KOPT-K1 (cell line): Measurements from ENCODE around the gene PTPDC1.

Source experiments
- H3K27ac ChIP-seq: fragments of 200-600 bp; sonication (generic); 2 replicates; pipeline ENCODE4 v1.5.1; 2016; ENCODE audit warnings: antibody characterized with exemption, mild to moderate bottlenecking, low read depth, low read length; ENCODE audit not compliant: poor library complexity, severe bottlenecking
- H3K36me3 ChIP-seq: fragments of 200-600 bp; sonication (generic); 2 replicates; pipeline ENCODE4 v1.5.1; 2017; ENCODE audit warnings: antibody characterized with exemption, mild to moderate bottlenecking, low read length, moderate library complexity; ENCODE audit not compliant: insufficient read depth
- H3K9me3 ChIP-seq: fragments of 200-600 bp; sonication (generic); 2 replicates; pipeline ENCODE4 v1.5.1; 2017; ENCODE audit warnings: antibody characterized with exemption, low read length, mild to moderate bottlenecking; ENCODE audit not compliant: insufficient read depth, poor library complexity, severe bottlenecking

Gene PTPDC1

DNA sequence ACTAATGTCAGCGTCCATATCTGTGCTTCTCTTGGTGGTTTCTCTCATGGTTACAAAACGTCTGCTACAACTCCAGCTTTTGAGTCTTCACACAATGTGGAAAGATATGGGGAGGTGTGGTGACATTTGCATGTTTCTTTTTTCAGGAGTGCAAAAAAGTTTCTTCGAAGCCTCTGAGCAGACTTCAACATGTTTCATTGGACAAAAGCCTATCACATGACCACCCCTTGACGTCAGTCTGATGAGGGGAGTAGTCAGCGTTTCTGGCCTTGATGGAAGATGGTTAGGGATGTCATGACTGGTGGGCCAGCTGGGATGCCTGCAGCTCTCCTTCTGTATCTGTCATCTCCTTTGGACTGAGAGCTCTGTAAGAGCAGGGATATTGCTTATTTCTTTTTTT is 61.4 kb downstream of the PTPDC1 start:
- no peak overlapping the region for H3K27ac ChIP-seq

DNA sequence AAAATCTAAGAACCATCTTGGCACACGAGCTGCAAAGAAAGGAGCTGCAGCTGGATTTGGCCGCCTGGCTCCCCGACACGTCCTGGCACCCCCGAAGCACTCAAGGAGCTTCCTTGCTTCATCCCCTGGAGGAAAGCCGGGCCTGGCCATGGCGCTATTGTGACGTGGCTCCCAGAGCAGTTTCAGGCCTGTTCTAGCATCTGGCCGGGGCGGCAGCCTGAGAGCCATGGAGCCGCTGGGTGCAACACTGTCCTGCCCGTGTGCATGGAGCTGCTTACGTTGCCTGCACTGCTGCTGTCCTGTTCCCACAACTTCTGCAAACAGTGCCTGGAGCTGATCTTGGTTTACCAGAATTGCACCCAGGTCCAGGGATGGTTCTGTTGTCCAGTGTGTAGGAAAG is 63.5 kb downstream of the PTPDC1 start:
- Histone ChIP-seq H3K27ac (no peak overlapping the region), H3K9me3 (no peaks in the 10 kb centered on the region), H3K36me3 (no peaks in the 10 kb centered on the region)

More for the DNA sequence above, 61.4 kb downstream of the PTPDC1 start:
- Histone ChIP-seq H3K9me3 (no peaks in the 10 kb centered on the region), H3K36me3 (no peaks in the 10 kb centered on the region)

DNA sequence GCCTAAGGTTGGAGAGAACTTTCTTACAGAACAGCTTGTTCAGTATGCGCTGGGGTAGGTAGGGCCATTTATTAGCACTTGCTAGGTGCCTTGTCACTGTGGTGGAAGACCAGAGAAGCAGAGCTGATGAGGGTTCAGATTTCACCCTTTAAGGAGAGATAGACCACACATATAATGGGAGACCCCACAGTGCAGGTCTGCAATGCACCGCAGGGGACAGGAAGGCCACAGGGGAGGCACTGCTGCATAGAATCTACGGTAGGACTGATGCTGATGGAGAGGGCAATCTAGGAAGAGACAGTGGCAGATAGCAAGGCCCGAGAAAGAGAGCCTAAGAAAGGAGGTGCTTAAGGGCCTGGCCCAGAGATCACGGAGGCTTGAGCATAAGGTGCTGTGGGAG is 64.2 kb downstream of the PTPDC1 start:
- Histone ChIP-seq H3K27ac (no peak overlapping the region), H3K9me3 (no peaks in the 10 kb centered on the region), H3K36me3 (no peaks in the 10 kb centered on the region)

DNA sequence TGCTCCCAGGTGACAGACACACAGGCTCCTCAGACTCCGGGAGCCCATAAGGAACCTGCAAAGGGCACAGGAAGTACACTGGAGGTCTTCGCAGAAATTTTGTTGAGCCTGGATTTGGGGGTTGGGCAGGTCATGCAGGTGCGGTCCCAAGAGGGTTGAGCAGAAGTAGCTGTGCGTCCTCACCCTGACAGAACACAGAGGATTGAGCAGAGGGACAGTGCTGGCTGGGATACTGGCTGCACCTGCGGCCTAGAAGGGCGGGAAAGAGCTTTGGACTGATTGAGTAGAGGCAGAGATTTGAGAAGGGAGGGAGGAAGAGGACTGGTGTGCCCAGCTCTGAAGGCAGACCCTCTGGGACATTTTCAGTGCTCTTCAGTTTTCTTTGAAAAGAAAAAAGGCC is 65.4 kb downstream of the PTPDC1 start:
- H3K36me3 ChIP-seq = no peaks in the 10 kb centered on the region
- peaks cover 6% of the 10 kb centered on the region for H3K9me3 ChIP-seq
- no peak overlapping the region for H3K27ac ChIP-seq

DNA sequence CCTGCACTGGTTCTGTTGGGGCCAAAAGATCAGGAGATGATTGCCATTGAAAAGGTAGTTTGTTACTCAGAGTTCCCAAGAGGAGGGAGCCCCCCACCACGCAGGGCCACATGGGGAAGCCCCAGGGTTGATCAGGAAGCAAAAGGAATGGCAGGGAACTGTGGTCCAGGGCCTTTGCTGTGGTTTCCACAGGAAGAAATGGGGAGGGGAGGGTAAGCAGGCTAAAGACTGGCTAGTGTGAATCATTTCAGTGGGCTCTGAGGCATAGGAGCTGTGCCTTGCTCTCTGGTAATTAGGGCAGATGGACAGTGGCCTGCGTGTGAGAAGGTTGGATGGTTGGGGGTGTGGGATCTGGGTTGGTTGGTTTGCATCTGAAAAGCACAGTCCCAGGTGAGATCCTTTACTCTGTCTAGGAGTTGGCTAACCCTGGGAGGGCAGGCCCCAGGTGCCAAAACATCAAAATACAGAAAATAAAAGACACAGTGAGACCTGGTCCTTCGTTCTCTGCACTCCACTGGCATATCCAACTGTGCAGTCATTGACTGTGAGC is 66.1 kb downstream of the PTPDC1 start:
- no peaks in the 10 kb centered on the region for H3K36me3 ChIP-seq
- peaks cover 7% of the 10 kb centered on the region for H3K9me3 ChIP-seq
- no peak overlapping the region for H3K27ac ChIP-seq

DNA sequence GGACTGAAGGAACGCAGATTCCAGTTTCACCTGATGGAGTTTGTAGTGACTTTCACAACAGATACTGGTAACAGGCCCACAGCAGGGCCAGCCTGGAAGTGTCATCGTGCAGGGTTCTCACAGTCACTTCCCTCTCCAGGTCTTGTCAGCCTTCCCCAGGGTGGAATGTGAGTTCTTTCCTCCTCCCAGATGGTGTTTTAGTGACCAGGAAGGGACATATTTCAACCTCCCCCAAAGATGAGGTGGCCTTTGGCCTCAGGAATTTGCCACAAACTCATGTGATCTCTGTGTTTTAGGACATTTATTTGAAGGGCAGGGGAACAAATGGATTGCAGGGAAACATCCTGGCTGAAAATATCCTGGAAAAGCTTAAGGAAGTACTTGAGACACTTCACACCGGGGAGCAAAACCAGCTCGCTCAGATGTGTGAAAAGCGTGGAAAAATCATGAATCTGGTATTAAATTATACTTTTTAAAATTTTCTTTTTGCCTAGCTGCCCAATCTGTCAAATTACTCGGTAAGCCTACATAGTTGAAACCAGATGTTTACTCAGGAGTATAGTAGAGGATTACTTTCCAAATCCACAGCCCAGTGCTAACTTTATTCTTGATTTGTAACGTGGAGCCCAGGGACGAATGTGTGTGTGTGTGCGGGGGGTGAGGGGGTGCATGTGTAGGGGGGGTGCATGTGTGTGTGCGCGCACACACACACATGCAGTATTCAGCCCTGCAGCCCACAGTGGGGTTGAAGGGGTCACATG is 66.8 kb downstream of the PTPDC1 start:
- Histone ChIP-seq H3K9me3 (peaks cover 7% of the 10 kb centered on the region), H3K36me3 (no peaks in the 10 kb centered on the region), H3K27ac (no peak overlapping the region)

DNA sequence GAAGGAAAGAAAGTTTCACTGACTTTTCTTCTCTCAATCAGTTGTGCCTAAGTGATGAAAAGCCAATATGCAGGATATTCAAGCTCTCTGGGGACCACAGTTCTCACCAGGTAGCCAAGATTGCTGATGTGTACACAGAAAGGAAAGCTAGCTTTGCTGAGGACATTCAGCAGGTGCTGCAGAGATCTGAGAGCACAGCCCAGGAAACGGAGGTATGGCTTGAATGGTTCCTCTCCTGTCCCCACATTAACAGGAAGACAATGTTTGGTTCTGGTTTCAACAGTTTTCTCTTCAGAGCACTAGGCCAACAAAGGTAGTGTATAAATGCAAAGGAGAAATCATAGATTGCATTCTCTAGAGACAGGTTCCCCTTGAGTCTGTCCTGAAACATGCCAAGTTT is 69.6 kb downstream of the PTPDC1 start:
- no peak overlapping the region for H3K27ac ChIP-seq
- no peaks in the 10 kb centered on the region for H3K36me3 ChIP-seq
- peaks cover 7% of the 10 kb centered on the region for H3K9me3 ChIP-seq

DNA sequence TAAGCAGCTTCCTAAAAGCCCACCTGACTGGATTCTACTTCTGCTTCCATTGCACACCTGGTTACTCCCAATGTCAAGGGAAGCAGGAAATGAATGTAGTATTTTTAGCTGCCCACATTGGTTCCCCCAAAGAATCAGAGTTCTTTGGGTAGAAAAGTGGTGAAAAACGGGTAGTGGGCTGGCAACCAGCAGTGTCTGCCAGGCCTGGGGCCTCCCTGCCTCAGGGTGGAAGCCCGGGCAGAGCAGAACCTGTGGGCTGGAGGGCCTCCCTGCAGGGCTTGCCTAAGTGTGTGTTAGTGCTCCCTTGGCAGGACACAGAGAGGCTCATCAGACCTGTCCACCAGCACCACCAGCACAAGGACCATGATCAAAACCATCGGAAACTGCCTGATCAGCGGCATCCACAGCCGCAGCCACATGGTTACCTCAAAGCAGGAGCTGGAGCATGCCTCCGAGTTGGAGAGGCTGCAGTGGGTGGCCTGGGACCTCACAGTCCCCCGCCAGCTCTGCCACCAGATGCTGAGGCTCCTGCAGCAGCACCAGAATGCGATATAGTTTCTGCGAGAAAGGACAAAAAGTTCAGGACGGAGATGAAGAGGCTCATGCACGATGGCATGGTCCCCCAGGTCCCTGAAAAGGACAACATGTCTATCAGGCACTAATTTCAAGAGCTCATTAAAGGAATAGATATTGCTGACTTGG is 72.2 kb downstream of the PTPDC1 start:
- Histone ChIP-seq H3K36me3 (no peaks in the 10 kb centered on the region), H3K27ac (no peak overlapping the region), H3K9me3 (peaks cover 7% of the 10 kb centered on the region)

DNA sequence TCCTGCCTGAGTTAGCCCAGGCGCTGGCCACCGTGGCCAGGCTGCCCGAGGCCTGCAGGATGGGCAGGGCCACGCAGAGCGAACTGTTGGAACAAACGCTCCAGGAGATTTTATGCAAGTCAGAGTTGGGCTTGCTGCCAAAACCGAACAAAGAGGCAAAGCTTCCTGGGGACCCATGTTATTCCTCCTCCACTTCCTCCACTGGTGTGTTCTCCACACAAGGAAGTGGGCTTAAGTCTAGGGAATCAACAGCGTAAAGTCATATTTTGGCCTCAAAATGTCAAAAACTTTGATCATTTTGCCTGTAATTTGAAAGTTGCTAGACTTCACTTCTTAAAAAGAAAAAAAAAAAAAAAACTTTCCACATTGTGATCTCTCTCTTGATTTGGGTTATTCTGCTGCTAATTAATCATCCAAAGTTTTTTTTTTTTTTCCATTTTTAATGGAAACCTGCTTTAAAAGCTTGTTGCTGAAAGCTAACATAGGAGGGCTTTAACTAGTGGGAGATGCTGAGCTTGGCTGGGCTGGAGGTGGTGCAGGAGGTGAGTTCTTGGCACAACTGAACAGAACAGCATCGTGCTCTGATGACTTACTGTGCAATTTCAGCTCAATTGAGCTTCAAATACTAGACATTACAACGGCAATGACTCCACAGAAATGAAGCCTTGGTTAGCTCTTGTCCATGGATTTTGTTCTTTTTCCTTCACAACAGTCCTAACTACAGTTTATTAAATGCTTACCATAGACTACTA is 73.0 kb downstream of the PTPDC1 start:
- H3K36me3 ChIP-seq = no peaks in the 10 kb centered on the region
- peaks cover 7% of the 10 kb centered on the region for H3K9me3 ChIP-seq
- H3K27ac ChIP-seq = no peak overlapping the region
